ENCODE measurements around the gene VWCE. TPM values are rescaled to one million over a fixed set of nuclear protein-coding genes. Genes with fewer than 3 reads are reported as not detected.

Gene VWCE
- polyA plus RNA-seq, 1 of the 3 experiments (the other 2 are of a cell fraction), result 5.0 TPM

- TF ChIP-seq FOSL2 (IDR thresholded peaks at IDR 0.05; ENCODE audit: borderline replicate concordance, low read depth) (peak; percentile 58; the same call in 1 of the 2 replicates), PBX3 (IDR thresholded peaks at IDR 0.05) (peak; percentile 48; the same call in 1 of the 2 replicates), SIN3A (IDR thresholded peaks at IDR 0.05; ENCODE audit: borderline replicate concordance, low read depth, low read length) (no peak)
These were observed 2.6 kb upstream of the VWCE start (continued) for GRCh38 chr11:61297746-61298145.

- no peaks in the 10 kb centered on the region for H3K27me3 ChIP-seq (ENCODE audit: insufficient read depth)
- no peaks in the 10 kb centered on the region for H3K79me2 ChIP-seq (ENCODE audit: insufficient read depth)
- H3K9me3 ChIP-seq, result no peaks in the 10 kb centered on the region
- DNase-seq, result no peak
- H3K4me2 ChIP-seq, result peak overlapping the region; percentile 34
- 0 out of 2 replicates have a peak, but pooled peaks cover 6% of the 10 kb centered on the region for H4K20me1 ChIP-seq (ENCODE audit: insufficient read depth)
- CTCF ChIA-PET, result interaction anchor here (0.7 to 1.7 kb wide), 2 partner anchors 9 to 88 kb away, joined by 3 to 6 read pairs; no protein-coding TSS in a partner anchor
- TF ChIP-seq FOXM1 (IDR thresholded peaks at IDR 0.05; ENCODE audit: low read depth) (no peak), TAF1 (IDR thresholded peaks at IDR 0.05; ENCODE audit: borderline replicate concordance, low read depth, low read length) (no peak), GABPA (IDR thresholded peaks at IDR 0.05; ENCODE audit: low read depth) (no peak), CTCF (IDR thresholded peaks at IDR 0.05) (no peak), NRF1 (IDR thresholded peaks at IDR 0.05; ENCODE audit: low read depth, low read length) (no peak), JUND (IDR thresholded peaks at IDR 0.05) (no peak), ZBTB33 (IDR thresholded peaks at IDR 0.05; ENCODE audit: borderline replicate concordance, low read depth) (no peak), TCF12 (IDR thresholded peaks at IDR 0.05) (no peak), RAD21 (IDR thresholded peaks at IDR 0.05; ENCODE audit: low read length) (no peak), POLR2AphosphoS5 (IDR thresholded peaks at IDR 0.05; ENCODE audit: low read depth, low read length) (no peak), GATA2 (CRISPR knock-in tag; IDR thresholded peaks at IDR 0.05) (no peak), PBX3 (IDR thresholded peaks at IDR 0.05) (no peak), TEAD4 (IDR thresholded peaks at IDR 0.05; ENCODE audit: borderline replicate concordance, insufficient read depth) (no peak), MEF2A (IDR thresholded peaks at IDR 0.05; ENCODE audit: borderline replicate concordance, low read depth) (no peak), RCOR1 (IDR thresholded peaks at IDR 0.05; ENCODE audit: low read length) (no peak), USF2 (IDR thresholded peaks at IDR 0.05; ENCODE audit: borderline replicate concordance, low read depth, low read length) (no peak), IRF3 (IDR thresholded peaks at IDR 0.05; ENCODE audit: low read depth, low read length) (no peak)
- H3K36me3 ChIP-seq (replicated peaks in 1 of 2; ENCODE audit: control insufficient read depth in 1 of 2, insufficient read depth in 2 of 2, low read length in 1 of 2), result peaks cover 10 to 45% of the 10 kb centered on the region in 2 experiments
- peak overlapping the region; percentile 34 to 75 for H3K27ac ChIP-seq (ENCODE audit: low read depth in 2 of 2, low read length in 1 of 2)
- no peak overlapping the region for H2AFZ ChIP-seq (ENCODE audit: low read depth)
- H3F3A ChIP-seq (replicated peaks; ENCODE audit: insufficient read depth), result peaks cover 17% of the 10 kb centered on the region
- H3K4me3 ChIP-seq (ENCODE audit: low read depth in 2 of 2, low read length in 1 of 2), result no peak overlapping the region
- peaks cover 16 to 23% of the 10 kb centered on the region in 2 experiments; a peak in 2 of 4 replicates for H3K4me1 ChIP-seq (ENCODE audit: control insufficient read depth in 1 of 2, insufficient read depth in 2 of 2, low read depth in 1 of 2, low read length in 1 of 2)
- no peak overlapping the region for H3K9ac ChIP-seq
- H3K9me2 ChIP-seq, result no peaks in the 10 kb centered on the region
- 76% methylated on average over 1 of the region's 1 CpG for WGBS (ENCODE audit: low lambda C conversion rate)
- POLR2A ChIA-PET, result interaction anchor here (1.6 kb wide), 1 partner anchor 132 kb away, joined by 6 read pairs; the partner anchor contains the start of genes CPSF7 and SDHAF2
These were observed 2.2 kb upstream of the VWCE start for GRCh38 chr11:61297341-61297740.
